GM10266 (cell line): ENCODE results near the gene PLD1.

Source experiments
- DNase-seq: peaks from one replicate; pipeline ENCODE4 v3.0.0; 2012; ENCODE audit errors: extremely low spot score
- TF ChIP-seq, protein P1 (sequence below): IDR thresholded peaks from 2 replicates; pipeline ENCODE4 v1.5.1; 2012; ENCODE audit warnings: mild to moderate bottlenecking, low read depth; ENCODE audit not compliant: control insufficient read depth, insufficient read depth; ENCODE audit errors: missing control alignments

Gene PLD1

DNA sequence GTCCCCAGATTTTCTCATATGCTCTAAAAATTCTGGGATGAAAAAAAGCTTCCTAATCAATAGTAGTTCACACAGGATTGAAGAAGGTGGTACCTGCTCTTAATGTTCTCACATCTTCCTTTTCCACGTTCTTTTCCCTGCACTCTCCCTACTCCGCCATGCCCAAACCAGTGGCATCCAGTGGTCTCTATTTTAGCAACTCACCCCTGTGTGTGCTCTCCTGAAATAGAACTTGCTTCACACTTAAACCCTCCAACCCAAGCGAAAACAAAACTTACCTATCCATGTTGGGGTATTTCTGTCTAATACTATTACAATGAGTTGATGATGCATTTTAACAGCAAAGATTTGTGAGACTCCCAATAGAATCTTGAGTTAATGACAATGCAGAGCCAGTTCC lies 148.8 kb downstream of the PLD1 start:
- TF ChIP-seq, protein P1, sequence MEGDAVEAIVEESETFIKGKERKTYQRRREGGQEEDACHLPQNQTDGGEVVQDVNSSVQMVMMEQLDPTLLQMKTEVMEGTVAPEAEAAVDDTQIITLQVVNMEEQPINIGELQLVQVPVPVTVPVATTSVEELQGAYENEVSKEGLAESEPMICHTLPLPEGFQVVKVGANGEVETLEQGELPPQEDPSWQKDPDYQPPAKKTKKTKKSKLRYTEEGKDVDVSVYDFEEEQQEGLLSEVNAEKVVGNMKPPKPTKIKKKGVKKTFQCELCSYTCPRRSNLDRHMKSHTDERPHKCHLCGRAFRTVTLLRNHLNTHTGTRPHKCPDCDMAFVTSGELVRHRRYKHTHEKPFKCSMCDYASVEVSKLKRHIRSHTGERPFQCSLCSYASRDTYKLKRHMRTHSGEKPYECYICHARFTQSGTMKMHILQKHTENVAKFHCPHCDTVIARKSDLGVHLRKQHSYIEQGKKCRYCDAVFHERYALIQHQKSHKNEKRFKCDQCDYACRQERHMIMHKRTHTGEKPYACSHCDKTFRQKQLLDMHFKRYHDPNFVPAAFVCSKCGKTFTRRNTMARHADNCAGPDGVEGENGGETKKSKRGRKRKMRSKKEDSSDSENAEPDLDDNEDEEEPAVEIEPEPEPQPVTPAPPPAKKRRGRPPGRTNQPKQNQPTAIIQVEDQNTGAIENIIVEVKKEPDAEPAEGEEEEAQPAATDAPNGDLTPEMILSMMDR: no peak
- no peak for DNase-seq

DNA sequence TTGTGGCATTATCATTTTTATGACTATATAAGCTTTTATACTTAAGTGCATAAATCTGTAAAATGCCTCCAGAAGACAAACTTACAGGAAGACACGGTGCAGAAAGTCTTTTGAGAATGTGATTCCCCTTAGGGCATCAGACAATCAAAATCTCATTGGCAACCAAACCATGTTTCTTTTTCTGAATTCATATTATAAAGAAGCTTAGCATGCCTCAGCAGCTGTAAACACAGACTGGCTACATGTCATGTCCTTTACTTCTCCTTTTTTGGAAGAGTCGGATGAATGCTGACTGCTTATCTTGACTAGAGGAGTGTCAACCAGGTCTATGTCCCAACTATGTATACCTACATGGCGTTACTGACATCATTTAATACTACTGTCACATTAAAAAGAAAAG lies 150.1 kb downstream of the PLD1 start:
- TF ChIP-seq, protein P1: no peak
- DNase-seq: no peak

DNA sequence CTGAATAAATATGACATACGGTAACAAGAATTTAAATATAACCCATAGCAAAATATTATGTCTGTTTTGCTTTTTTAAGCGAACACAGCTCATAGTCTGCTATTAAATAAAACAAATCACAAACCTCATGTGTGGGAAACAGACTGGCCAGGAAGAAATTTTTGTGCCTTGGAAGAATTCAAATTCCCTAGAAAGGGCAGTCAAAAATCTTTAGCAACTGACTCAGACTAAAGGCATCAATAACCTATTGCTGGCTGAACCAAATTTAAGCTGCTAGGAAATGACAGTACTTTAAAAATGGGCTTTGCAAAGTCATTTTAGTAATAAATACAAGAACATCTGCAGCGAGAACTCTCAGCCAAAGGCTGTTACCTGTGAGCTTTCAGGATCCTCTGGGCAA lies 151.4 kb downstream of the PLD1 start:
- TF ChIP-seq, protein P1: no peak
- no peak for DNase-seq

DNA sequence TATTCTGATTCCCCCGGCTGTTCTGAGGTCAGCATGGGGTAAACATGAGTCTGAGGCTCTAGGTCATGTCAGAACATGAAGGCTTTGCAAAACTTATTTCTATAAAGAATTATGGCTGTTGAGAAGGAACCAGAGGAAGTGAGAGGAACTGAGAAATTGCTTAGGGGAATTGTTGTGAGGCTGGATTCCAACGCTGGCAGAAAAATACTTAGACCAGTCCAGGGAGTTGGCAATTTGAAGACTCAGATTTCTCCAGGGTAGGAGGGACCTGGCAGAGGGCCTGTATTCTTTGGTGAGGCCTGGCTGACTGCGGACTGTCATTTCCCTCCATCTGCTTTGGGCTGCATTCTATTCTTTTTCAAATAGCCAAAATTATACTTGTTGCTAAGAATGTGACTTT lies 155.5 kb downstream of the PLD1 start:
- no peak for DNase-seq
- TF ChIP-seq, protein P1: no peak

DNA sequence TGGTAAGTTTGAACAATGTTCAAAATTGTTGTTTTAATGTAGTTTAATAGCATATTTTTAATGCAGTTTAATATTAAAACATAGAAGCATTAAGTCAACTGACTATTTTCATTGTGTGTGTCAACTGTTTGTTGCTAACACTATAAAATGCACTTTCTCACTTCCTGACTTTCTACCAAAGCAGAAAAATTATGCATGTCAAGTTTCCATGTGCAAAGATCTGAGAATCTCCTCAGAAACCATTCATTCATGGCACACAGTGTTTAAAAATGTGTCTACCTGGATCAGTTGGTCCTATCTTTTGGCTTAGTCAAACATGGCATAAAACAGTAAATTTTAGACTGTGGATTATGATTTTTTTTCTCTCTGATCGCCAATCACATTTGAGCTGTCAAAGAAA lies 156.0 kb downstream of the PLD1 start:
- TF ChIP-seq, protein P1: no peak
- DNase-seq: no peak

DNA sequence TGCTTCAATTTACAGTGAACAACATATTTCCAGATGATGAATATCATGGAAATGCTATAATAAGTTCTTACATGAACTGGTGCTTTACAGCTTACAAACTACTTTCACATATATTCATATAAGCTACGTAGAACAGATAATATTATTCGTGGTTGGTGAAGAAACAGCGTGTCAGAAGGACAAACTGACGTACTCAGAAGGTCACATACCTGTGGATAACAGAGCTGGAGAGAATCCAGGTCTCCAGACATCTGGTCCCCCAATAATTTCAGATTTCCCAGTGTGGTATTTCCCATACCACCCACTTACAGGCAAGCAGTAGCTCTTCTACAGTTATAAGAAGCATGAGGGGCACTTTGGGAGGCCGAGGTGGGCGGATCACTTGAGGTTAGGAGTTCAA lies 156.6 kb downstream of the PLD1 start:
- TF ChIP-seq, protein P1: no peak
- DNase-seq: no peak

DNA sequence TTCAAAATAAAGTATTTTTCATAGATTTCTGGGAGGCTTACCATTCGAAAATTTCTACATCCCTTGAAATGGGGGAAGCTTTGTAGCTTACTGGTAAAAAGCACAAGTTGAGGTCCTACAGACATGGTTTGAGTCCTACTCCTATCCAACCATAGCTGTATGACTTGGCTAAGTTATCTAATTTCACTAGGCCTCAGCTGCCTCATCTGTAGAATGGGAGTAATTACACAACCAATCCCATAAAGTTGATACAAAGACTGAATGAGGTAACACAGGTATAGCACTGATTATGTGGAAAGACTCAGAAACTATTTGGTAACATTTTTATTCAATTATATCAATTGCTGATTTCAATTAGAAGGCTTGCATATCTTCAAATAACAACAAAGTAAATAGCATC lies 157.4 kb downstream of the PLD1 start:
- TF ChIP-seq, protein P1: no peak
- DNase-seq: no peak
